Measurements from ENCODE around the gene LRRC27. TPM values are rescaled to one million over a fixed set of nuclear protein-coding genes. Genes with fewer than 3 reads are reported as not detected.

The LRRC27 gene
- total and polyA plus RNA-seq, 2 of the 4 experiments (the other 2 are of a cell fraction), result 3.8 to 5.3 TPM

- H4K91ac ChIP-seq (ENCODE audit: insufficient read depth, low read depth, low read length), result peak overlapping the region; percentile 41; the same call in 1 of the 2 replicates
- H3K18ac ChIP-seq (ENCODE audit: low read depth, low read length), result no peak overlapping the region; the same call in 1 of the 2 replicates
- H2AK5ac ChIP-seq (ENCODE audit: low read depth, low read length), result no peak overlapping the region
- peak overlapping the region; percentile 20 for H2BK5ac ChIP-seq (ENCODE audit: low read depth, low read length, poor library complexity, severe bottlenecking)
- H3K9me3 ChIP-seq (ENCODE audit: control insufficient read depth, insufficient read depth, low read length), result no peaks in the 10 kb centered on the region
- DNase-seq (peak; percentile 29), ATAC-seq (ENCODE audit: low read depth) (peak; percentile 72)
- CTCF ChIA-PET, result no interaction called here
- POLR2A ChIA-PET (ENCODE audit: unreplicated experiment), result no interaction called here
- H2AK9ac ChIP-seq (replicated peaks; ENCODE audit: low read depth, low read length, poor library complexity), result peak overlapping the region; percentile 17
- H2BK15ac ChIP-seq (ENCODE audit: low read depth, low read length), result no peak overlapping the region
- in situ Hi-C loops (cut with MboI; ENCODE audit: low sequenced_read_pairs), result no loop called here
- peaks cover 6% of the 10 kb centered on the region; the same call in 1 of the 2 replicates for H3K4me1 ChIP-seq (ENCODE audit: control insufficient read depth, insufficient read depth, low read length)
- no peak overlapping the region for H3K4me3 ChIP-seq (ENCODE audit: insufficient read depth, low read depth, low read length)
- H4K20me1 ChIP-seq (ENCODE audit: insufficient read depth, low read length), result 0 out of 2 replicates have a peak, but pooled peaks cover 7% of the 10 kb centered on the region
- intact Hi-C loops (cut with micrococcal nuclease), result no loop called here
- H3K9ac ChIP-seq (ENCODE audit: low read depth, low read length), result no peak overlapping the region; the same call in 1 of the 2 replicates
- peak overlapping the region; percentile 60; the same call in 1 of the 2 replicates for H2BK120ac ChIP-seq (ENCODE audit: low read depth, low read length)
- H3K27ac ChIP-seq (ENCODE audit: insufficient read depth, low read length), result peak overlapping the region; percentile 20
- no peak overlapping the region for H3K4me2 ChIP-seq (ENCODE audit: low read depth, low read length)
- H3K23ac ChIP-seq (ENCODE audit: low read depth, low read length), result no peak overlapping the region
- H2BK20ac ChIP-seq (ENCODE audit: low read depth, low read length), result no peak overlapping the region
- peak overlapping the region; percentile 88 for H4K5ac ChIP-seq (ENCODE audit: low read depth, low read length)
- peaks cover 18% of the 10 kb centered on the region; the same call in 1 of the 2 replicates for H3K36me3 ChIP-seq (ENCODE audit: control insufficient read depth, insufficient read depth, low read length)
- dilution Hi-C loops (cut with HindIII; ENCODE audit: low sequenced_read_pairs, unreplicated experiment), result no loop called here
- peak overlapping the region; percentile 65 for H3K4ac ChIP-seq (ENCODE audit: low read depth, low read length)
- H2AFZ ChIP-seq (replicated peaks; ENCODE audit: low read length, poor library complexity), result peak overlapping the region; percentile 75
- TF ChIP-seq POLR2A (IDR thresholded peaks at IDR 0.05; ENCODE audit: low read depth, low read length) (no peak), MAZ (IDR thresholded peaks at IDR 0.05; ENCODE audit: borderline replicate concordance, low read depth, low read length) (no peak), CHD1 (IDR thresholded peaks at IDR 0.05; ENCODE audit: low read depth, low read length) (no peak), ELK1 (IDR thresholded peaks at IDR 0.05; ENCODE audit: borderline replicate concordance, low read depth, low read length) (no peak), NFE2L2 (IDR thresholded peaks at IDR 0.05; ENCODE audit: low read depth, low read length) (no peak), SMC3 (IDR thresholded peaks at IDR 0.05; ENCODE audit: low read depth, low read length) (no peak), MXI1 (IDR thresholded peaks at IDR 0.05; ENCODE audit: borderline replicate concordance, low read depth, low read length) (no peak), USF2 (IDR thresholded peaks at IDR 0.05; ENCODE audit: low read depth, low read length) (no peak), RFX5 (IDR thresholded peaks at IDR 0.05; ENCODE audit: low read depth, low read length) (no peak), FOS (IDR thresholded peaks at IDR 0.05; ENCODE audit: low read depth, low read length) (no peak), MAFK (IDR thresholded peaks at IDR 0.05; ENCODE audit: low read depth, low read length) (no peak), BHLHE40 (IDR thresholded peaks at IDR 0.05; ENCODE audit: low read depth, low read length) (no peak), CEBPB (IDR thresholded peaks at IDR 0.05; ENCODE audit: low read depth, low read length) (no peak), CTCF (conservative IDR thresholded peaks at IDR 0.05; ENCODE audit: low read depth, low read length) (no peak), RCOR1 (IDR thresholded peaks at IDR 0.05; ENCODE audit: insufficient replicate concordance, low read length) (no peak), RAD21 (IDR thresholded peaks at IDR 0.05; ENCODE audit: low read length) (no peak)
- H3K9me1 ChIP-seq (ENCODE audit: insufficient read depth, low read length), result peaks cover 2% of the 10 kb centered on the region; the same call in 1 of the 2 replicates
- 28% methylated on average over 10 of the region's 17 CpGs; no CpG with 5 or more reads in 1 of the 2 experiments for WGBS, 2 experiments (ENCODE audit: extremely low coverage in 2 of 2, insufficient read length in 1 of 2)
- H3K14ac ChIP-seq (replicated peaks; ENCODE audit: low read depth, low read length), result 0 out of 2 replicates have a peak overlapping the region, but pooled peaks have one; percentile 15
- H3K27me3 ChIP-seq (ENCODE audit: control insufficient read depth, insufficient read depth, low read length), result no peaks in the 10 kb centered on the region
- peaks cover 0 to 16% of the 10 kb centered on the region in 2 experiments; a peak in 3 of 4 replicates for H3K79me1 ChIP-seq (ENCODE audit: low read depth in 1 of 2, low read length in 2 of 2)
- H4K8ac ChIP-seq (ENCODE audit: low read depth in 2 of 2, low read length in 2 of 2), result peak overlapping the region; percentile 72 to 92
- BruUV-seq (replicated peaks), result no TSS peak
- no peak overlapping the region for H3K56ac ChIP-seq (ENCODE audit: extremely low read depth, insufficient read depth, low read length)
Measured at GRCh38 chr10:132407846-132408278, 75.9 kb downstream of the LRRC27 start.
